Right lobe of liver (tissue), 4 donors: Measurements from ENCODE around the gene AGTPBP1.

Source experiments
- POLR2A ChIP-seq: fragments of 450-650 bp; IDR thresholded peaks from one replicate; pipeline ENCODE4 v1.6.1; 2017; ENCODE audit warnings: antibody characterized with exemption, mild to moderate bottlenecking
- TF ChIP-seq, protein P1 (sequence below), 4 donors: fragments of 200-600 bp in 3 of 4; fragments of 450-650 bp in 1 of 4; IDR thresholded peaks; one replicate each; pipeline versions ENCODE4 v1.5.1 to v1.8.0; 2016 to 2022; ENCODE audit warnings: antibody characterized with exemption in 4 of 4, mild to moderate bottlenecking in 2 of 4
- donor health status: DM: no; HTN: no; CAD: no.
- donor health status: DM: no; HTN: no; CAD: no.
- donor health status: DM: no; HTN: yes; CAD: no.

- TF ChIP-seq POLR2A: no peak
- TF ChIP-seq, protein P1, sequence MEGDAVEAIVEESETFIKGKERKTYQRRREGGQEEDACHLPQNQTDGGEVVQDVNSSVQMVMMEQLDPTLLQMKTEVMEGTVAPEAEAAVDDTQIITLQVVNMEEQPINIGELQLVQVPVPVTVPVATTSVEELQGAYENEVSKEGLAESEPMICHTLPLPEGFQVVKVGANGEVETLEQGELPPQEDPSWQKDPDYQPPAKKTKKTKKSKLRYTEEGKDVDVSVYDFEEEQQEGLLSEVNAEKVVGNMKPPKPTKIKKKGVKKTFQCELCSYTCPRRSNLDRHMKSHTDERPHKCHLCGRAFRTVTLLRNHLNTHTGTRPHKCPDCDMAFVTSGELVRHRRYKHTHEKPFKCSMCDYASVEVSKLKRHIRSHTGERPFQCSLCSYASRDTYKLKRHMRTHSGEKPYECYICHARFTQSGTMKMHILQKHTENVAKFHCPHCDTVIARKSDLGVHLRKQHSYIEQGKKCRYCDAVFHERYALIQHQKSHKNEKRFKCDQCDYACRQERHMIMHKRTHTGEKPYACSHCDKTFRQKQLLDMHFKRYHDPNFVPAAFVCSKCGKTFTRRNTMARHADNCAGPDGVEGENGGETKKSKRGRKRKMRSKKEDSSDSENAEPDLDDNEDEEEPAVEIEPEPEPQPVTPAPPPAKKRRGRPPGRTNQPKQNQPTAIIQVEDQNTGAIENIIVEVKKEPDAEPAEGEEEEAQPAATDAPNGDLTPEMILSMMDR (IDR thresholded peaks at IDR 0.05): no peak
Measured at GRCh38 chr9:85522459-85523092, 219.2 kb downstream of the AGTPBP1 start.
